RCC 7860 (cell line): ENCODE measurements around the gene KRT10.

Experiments used
- DNase-seq: peaks from one replicate; pipeline ENCODE4 v3.0.0-alpha.2; 2015; ENCODE audit warnings: low spot score
- FAIRE-seq: peaks from 2 replicates; lab custom pipeline; 2012; peaks lifted over from hg19 to GRCh38; lab: Jason Lieb, UNC

Gene KRT10

GRCh38 chr17:40809721-40810421 is 12.5 kb downstream of the KRT10 start:
- FAIRE-seq = no peak

GRCh38 chr17:40806131-40806530 is 16.3 kb downstream of the KRT10 start:
- FAIRE-seq (no peak), DNase-seq (no peak)

More at GRCh38 chr17:40809721-40810421, 12.5 kb downstream of the KRT10 start:
- no peak for DNase-seq

GRCh38 chr17:40803617-40804082 is 18.8 kb downstream of the KRT10 start:
- DNase-seq (peak; percentile 60), FAIRE-seq (peak; percentile 90)

- FAIRE-seq (no peak), DNase-seq (no peak)
Measured at GRCh38 chr17:40801157-40801556, 21.3 kb downstream of the KRT10 start.

- DNase-seq (no peak), FAIRE-seq (no peak)
Measured at GRCh38 chr17:40800381-40800780, 22.0 kb downstream of the KRT10 start.

GRCh38 chr17:40799859-40800258 is 22.6 kb downstream of the KRT10 start, which contains the start of gene KRT28:
KRT28 (minus strand) TSS chr17:40799959; CDS start chr17:40799893, 66 bp downstream.
- FAIRE-seq = no peak

GRCh38 chr17:40796846-40797245 is 25.6 kb downstream of the KRT10 start:
- no peak for FAIRE-seq
- no peak for DNase-seq

More at GRCh38 chr17:40799859-40800258, 22.6 kb downstream of the KRT10 start, which contains the start of gene KRT28:
- DNase-seq = no peak

- FAIRE-seq = no peak
Measured at GRCh38 chr17:40795019-40795667, 27.3 kb downstream of the KRT10 start.

GRCh38 chr17:40794466-40794865 is 27.9 kb downstream of the KRT10 start:
- no peak for FAIRE-seq
- DNase-seq = no peak

More at GRCh38 chr17:40795019-40795667, 27.3 kb downstream of the KRT10 start:
- no peak for DNase-seq

GRCh38 chr17:40793832-40794231 is 28.6 kb downstream of the KRT10 start:
- DNase-seq (no peak), FAIRE-seq (no peak)

- DNase-seq (peak; percentile 39), FAIRE-seq (peak; percentile 76)
Measured at GRCh38 chr17:40791787-40792436, 30.5 kb downstream of the KRT10 start.

GRCh38 chr17:40791111-40791510 is 31.3 kb downstream of the KRT10 start:
- DNase-seq (no peak), FAIRE-seq (no peak)

- DNase-seq (no peak), FAIRE-seq (no peak)
Measured at GRCh38 chr17:40782450-40782849, 40.0 kb downstream of the KRT10 start, which contains the start of gene KRT27. KRT27 (minus strand) TSS chr17:40782550; CDS start chr17:40782493, 57 bp downstream.

GRCh38 chr17:40779181-40779909 is 43.1 kb downstream of the KRT10 start:
- FAIRE-seq = no peak

GRCh38 chr17:40778461-40778860 is 44.0 kb downstream of the KRT10 start:
- no peak for DNase-seq
- FAIRE-seq = no peak

More at GRCh38 chr17:40779181-40779909, 43.1 kb downstream of the KRT10 start:
- no peak for DNase-seq

- DNase-seq (no peak), FAIRE-seq (no peak)
Measured at GRCh38 chr17:40777971-40778370, 44.4 kb downstream of the KRT10 start.

GRCh38 chr17:40777459-40777858 is 45.0 kb downstream of the KRT10 start:
- no peak for FAIRE-seq
- DNase-seq = no peak

GRCh38 chr17:40775945-40776344 is 46.5 kb downstream of the KRT10 start:
- FAIRE-seq (no peak), DNase-seq (no peak)

GRCh38 chr17:40772101-40772500 is 50.3 kb downstream of the KRT10 start, which contains the start of gene KRT26:
KRT26 (minus strand) TSS chr17:40772201; CDS start chr17:40772113, 88 bp downstream.
- DNase-seq (no peak), FAIRE-seq (no peak)
